ENCODE results near the gene ITGAD.

The ITGAD gene

GRCh38 chr16:31393056-31393455 lies at the start of gene ITGAD:
TSS of gene ITGAD (plus strand) at chr16:31393335. CDS start at chr16:31393361, 26 bp downstream.
- DNase-seq (ENCODE audit: low read depth) = no peak

- DNase-seq (ENCODE audit: low read depth) = no peak
Observed at GRCh38 chr16:31344712-31345111, 48.4 kb upstream of the ITGAD start.

- DNase-seq (ENCODE audit: low read depth) = no peak
Observed at GRCh38 chr16:31347445-31347844, 45.7 kb upstream of the ITGAD start.

GRCh38 chr16:31348579-31348978 lies 44.6 kb upstream of the ITGAD start:
- DNase-seq (ENCODE audit: low read depth) = no peak

- no peak for DNase-seq (ENCODE audit: low read depth)
Observed at GRCh38 chr16:31350275-31351005, 42.7 kb upstream of the ITGAD start.

- DNase-seq (ENCODE audit: low read depth) = no peak
Observed at GRCh38 chr16:31351246-31351941, 41.7 kb upstream of the ITGAD start.

- no peak for DNase-seq (ENCODE audit: low read depth)
Observed at GRCh38 chr16:31351942-31352325, 41.2 kb upstream of the ITGAD start.

- no peak for DNase-seq (ENCODE audit: low read depth)
Observed at GRCh38 chr16:31352376-31353115, 40.6 kb upstream of the ITGAD start.

- DNase-seq (ENCODE audit: low read depth) = no peak
Observed at GRCh38 chr16:31354394-31355291, 38.5 kb upstream of the ITGAD start, which contains the start of gene ITGAX. TSS of gene ITGAX (plus strand) at chr16:31355176. CDS start at chr16:31355255, 79 bp downstream.

- no peak for DNase-seq (ENCODE audit: low read depth)
Observed at GRCh38 chr16:31355431-31356100, 37.6 kb upstream of the ITGAD start.

- DNase-seq (ENCODE audit: low read depth) = no peak
Observed at GRCh38 chr16:31356566-31357323, 36.4 kb upstream of the ITGAD start.

- no peak for DNase-seq (ENCODE audit: low read depth)
Observed at GRCh38 chr16:31357324-31358109, 35.6 kb upstream of the ITGAD start.

GRCh38 chr16:31360251-31360650 lies 32.9 kb upstream of the ITGAD start:
- DNase-seq (ENCODE audit: low read depth) = no peak

GRCh38 chr16:31361201-31362110 lies 31.7 kb upstream of the ITGAD start:
- no peak for DNase-seq (ENCODE audit: low read depth)

- DNase-seq (ENCODE audit: low read depth) = no peak
Observed at GRCh38 chr16:31362476-31363405, 30.4 kb upstream of the ITGAD start.

GRCh38 chr16:31363721-31364120 lies 29.4 kb upstream of the ITGAD start:
- DNase-seq (ENCODE audit: low read depth) = no peak

- no peak for DNase-seq (ENCODE audit: low read depth)
Observed at GRCh38 chr16:31364421-31364820, 28.7 kb upstream of the ITGAD start.
